ENCODE measurements around the gene FNDC3B.

DNA sequence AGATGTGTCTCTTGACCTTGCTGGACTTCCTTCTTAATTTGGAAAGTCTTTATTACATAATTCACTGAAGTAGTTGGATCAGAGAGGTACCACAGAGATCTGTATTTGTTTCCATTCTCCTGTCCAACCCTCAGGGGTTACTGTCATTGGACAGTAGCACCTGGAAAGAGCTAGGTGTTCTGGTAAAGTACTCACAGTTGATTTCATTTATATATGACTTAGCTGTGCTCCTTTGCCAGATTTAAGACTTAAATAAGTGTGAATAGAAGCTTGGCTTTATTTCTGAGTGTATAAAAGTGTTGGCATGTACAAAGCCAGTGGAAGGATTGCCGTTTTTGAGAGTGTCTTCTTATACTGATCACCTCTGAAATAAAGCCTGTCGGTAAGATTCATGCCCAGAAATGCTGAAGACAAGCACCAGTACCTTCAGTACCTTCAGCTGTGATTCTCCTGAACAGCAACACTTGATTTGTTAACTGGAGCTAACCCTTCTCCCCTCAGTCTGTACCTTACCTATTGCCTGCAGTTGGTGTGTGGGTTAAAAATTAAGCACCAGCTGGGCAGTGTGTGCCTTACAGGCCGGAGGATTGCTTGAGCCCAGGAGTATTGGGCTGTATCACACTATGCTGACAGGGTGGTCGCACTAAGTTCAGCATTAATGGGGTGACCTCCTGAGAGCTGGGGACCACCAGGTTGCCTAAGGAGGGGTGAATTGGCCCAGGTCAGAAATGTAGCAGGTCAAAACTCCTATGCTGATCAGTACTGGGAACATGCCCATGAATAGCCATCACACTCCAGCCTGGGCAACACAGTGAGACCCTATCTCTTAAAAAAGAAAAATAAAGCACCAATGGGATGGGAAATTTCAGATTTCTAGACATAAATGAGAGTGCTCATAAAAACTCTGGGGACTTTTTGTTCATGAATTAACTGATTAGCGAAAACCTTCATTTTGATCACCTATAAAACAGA lies 197.7 kb downstream of the FNDC3B start:
- TF ChIP-seq, protein P1, sequence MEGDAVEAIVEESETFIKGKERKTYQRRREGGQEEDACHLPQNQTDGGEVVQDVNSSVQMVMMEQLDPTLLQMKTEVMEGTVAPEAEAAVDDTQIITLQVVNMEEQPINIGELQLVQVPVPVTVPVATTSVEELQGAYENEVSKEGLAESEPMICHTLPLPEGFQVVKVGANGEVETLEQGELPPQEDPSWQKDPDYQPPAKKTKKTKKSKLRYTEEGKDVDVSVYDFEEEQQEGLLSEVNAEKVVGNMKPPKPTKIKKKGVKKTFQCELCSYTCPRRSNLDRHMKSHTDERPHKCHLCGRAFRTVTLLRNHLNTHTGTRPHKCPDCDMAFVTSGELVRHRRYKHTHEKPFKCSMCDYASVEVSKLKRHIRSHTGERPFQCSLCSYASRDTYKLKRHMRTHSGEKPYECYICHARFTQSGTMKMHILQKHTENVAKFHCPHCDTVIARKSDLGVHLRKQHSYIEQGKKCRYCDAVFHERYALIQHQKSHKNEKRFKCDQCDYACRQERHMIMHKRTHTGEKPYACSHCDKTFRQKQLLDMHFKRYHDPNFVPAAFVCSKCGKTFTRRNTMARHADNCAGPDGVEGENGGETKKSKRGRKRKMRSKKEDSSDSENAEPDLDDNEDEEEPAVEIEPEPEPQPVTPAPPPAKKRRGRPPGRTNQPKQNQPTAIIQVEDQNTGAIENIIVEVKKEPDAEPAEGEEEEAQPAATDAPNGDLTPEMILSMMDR (IDR thresholded peaks at IDR 0.05) = no peak
- TF ChIP-seq, protein P2, sequence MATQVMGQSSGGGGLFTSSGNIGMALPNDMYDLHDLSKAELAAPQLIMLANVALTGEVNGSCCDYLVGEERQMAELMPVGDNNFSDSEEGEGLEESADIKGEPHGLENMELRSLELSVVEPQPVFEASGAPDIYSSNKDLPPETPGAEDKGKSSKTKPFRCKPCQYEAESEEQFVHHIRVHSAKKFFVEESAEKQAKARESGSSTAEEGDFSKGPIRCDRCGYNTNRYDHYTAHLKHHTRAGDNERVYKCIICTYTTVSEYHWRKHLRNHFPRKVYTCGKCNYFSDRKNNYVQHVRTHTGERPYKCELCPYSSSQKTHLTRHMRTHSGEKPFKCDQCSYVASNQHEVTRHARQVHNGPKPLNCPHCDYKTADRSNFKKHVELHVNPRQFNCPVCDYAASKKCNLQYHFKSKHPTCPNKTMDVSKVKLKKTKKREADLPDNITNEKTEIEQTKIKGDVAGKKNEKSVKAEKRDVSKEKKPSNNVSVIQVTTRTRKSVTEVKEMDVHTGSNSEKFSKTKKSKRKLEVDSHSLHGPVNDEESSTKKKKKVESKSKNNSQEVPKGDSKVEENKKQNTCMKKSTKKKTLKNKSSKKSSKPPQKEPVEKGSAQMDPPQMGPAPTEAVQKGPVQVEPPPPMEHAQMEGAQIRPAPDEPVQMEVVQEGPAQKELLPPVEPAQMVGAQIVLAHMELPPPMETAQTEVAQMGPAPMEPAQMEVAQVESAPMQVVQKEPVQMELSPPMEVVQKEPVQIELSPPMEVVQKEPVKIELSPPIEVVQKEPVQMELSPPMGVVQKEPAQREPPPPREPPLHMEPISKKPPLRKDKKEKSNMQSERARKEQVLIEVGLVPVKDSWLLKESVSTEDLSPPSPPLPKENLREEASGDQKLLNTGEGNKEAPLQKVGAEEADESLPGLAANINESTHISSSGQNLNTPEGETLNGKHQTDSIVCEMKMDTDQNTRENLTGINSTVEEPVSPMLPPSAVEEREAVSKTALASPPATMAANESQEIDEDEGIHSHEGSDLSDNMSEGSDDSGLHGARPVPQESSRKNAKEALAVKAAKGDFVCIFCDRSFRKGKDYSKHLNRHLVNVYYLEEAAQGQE (IDR thresholded peaks at IDR 0.05; ENCODE audit: insufficient read depth in 1 of 2, low read depth in 2 of 2, low read length in 1 of 2) = no peak
- no peak for TF ChIP-seq POLR2AphosphoS5 (IDR thresholded peaks at IDR 0.05; ENCODE audit: low read depth, low read length)
- TF ChIP-seq SIN3A (IDR thresholded peaks at IDR 0.05; ENCODE audit: borderline replicate concordance, insufficient read depth, low read depth, low read length) = no peak
- no peak for TF ChIP-seq TCF7L2 (IDR thresholded peaks at IDR 0.05; ENCODE audit: low read depth, low read length)
